GM21367 (cell line): ENCODE results near the gene USP28.
"Not testable (repeated sequence)": the region's sequence is repeated elsewhere in the genome, so short reads cannot be mapped to it uniquely, and the experiment has no call there.

Experiments
- ATAC-seq: cut with Tn5 transposase; IDR thresholded peaks from one replicate; pipeline ENCODE4 v1.9.1; 2021; ENCODE audit not compliant: unreplicated experiment

Gene USP28, protein sequence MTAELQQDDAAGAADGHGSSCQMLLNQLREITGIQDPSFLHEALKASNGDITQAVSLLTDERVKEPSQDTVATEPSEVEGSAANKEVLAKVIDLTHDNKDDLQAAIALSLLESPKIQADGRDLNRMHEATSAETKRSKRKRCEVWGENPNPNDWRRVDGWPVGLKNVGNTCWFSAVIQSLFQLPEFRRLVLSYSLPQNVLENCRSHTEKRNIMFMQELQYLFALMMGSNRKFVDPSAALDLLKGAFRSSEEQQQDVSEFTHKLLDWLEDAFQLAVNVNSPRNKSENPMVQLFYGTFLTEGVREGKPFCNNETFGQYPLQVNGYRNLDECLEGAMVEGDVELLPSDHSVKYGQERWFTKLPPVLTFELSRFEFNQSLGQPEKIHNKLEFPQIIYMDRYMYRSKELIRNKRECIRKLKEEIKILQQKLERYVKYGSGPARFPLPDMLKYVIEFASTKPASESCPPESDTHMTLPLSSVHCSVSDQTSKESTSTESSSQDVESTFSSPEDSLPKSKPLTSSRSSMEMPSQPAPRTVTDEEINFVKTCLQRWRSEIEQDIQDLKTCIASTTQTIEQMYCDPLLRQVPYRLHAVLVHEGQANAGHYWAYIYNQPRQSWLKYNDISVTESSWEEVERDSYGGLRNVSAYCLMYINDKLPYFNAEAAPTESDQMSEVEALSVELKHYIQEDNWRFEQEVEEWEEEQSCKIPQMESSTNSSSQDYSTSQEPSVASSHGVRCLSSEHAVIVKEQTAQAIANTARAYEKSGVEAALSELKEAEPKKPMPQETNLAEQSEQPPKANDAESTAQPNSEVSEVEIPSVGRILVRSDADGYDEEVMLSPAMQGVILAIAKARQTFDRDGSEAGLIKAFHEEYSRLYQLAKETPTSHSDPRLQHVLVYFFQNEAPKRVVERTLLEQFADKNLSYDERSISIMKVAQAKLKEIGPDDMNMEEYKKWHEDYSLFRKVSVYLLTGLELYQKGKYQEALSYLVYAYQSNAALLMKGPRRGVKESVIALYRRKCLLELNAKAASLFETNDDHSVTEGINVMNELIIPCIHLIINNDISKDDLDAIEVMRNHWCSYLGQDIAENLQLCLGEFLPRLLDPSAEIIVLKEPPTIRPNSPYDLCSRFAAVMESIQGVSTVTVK

DNA sequence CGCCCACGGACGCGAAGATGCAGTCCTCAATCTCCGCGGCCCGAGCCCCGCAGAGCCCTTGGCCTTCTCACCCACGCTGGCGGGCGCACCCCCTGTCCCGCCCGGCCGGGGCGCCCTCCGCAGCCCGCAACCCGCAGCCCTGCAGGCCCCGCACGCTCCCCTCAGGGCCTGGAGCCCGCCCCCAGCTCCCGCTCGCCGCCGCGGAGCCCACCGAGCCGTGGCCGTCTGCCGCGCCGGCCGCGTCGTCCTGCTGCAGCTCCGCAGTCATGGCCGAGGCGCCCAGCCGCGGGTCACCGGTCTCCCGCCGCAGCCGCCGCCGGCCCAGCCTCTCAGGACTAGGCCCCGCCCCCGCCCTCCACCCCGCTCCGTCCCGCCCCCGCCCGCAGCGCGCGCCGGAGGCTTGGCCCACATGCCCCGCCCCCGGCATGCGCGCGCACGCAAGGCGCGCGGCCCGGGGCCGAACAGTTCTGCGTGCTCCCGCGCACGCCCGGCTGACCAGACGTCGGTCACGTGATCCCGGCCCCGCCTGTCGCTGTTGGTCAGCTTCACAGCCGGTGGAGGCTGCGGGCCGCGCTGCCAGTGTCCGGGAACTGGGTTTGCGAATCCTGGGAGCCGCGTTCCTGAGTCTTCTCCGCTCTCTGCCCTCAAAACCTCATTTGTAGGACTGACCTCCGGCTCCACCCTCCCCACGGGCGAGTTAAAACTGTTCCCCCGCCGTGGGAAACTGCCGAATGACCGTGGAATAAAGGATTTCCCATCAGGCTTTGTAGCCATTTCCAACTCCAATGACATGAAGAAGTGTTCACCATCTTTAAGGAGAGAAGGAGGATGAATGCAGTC is at the start of gene USP28:
Gene USP28 (minus strand): TSS at position 339 of the 840 bp plus-strand sequence. CDS start 71 bp downstream, at position 268.
- peak; percentile 74 for ATAC-seq

GRCh38 chr11:113923572-113923971 is 48.2 kb upstream of the USP28 start:
- ATAC-seq = no peak

GRCh38 chr11:113911491-113911890 is 36.1 kb upstream of the USP28 start:
- ATAC-seq = not testable (repeated sequence)

DNA sequence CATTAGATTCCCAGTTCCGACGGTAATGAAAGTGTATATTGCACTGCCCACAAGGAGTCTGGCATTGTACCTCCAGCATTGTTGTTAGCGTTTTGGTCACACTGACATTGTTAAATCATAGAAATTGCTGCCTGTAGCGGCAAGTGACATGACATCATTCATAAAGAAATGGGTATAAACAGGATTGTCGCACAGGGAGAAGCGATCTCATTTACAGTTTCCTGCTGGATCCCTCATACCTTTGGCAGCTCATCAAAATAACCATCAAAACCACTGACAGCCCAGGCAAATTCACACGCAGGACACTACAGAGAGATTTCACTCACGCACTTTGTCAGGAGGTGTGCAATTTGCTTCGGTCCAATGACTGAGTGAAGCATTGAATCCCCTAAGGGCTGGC is 32.7 kb upstream of the USP28 start:
- ATAC-seq = no peak

DNA sequence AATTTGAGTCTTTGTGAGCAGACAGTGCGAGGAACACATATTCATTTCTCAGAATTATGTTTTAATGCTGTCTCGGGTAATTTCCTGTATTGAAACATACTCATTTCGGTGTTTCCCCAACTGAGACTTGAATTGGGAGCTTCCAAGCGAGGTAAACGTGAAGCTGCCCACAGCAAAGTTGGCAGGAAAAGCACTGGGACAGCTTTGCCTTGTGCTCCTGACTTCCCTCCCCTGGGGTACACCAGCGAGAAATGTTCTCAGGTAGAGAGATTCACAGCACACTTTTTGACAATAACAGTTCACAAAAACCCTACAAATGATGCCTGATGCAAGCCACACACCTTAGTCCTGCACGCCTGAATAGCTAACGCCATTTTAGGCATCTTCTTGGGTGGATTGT is 32.3 kb upstream of the USP28 start:
- ATAC-seq = no peak

- no peak for ATAC-seq
These were observed 31.8 kb upstream of the USP28 start for GRCh38 chr11:113907152-113907551.

DNA sequence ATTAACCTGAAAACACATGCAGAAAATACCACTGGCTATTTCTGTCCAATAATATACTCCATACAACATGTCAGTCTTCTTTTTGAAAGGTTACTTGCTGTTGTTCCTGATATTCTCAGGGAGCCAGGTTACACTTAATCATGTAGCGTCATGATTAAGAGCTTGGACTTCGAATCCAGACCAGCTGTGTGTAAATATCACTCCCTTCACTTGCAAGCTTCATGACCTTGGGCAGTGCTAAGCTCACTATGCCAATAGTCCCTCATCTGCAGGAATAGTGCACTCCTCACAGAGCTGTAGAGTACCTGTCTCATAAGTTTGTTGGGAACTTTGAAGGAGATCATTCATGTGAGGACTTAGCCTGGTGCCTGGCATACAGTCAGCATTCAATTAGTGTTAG is 31.1 kb upstream of the USP28 start:
- no peak for ATAC-seq

DNA sequence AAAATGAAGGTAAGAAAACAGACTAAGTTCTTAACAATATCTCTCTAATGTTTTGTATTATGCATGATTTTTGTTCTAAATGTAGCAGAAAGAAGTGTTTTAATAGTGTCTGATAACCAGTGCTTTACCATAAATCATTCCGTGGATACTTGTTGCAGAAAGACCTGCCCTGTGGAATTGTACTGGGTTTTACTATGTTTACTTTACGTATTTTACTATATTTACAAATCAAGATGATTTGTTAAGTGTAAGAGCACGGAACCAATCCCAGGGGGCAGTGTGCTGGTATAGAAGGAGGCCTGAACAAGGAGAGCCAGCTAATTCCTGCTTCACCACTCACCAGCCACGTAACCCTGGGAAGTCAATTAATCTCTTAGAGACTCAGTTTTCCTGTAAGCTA is 30.7 kb upstream of the USP28 start:
- ATAC-seq = no peak

DNA sequence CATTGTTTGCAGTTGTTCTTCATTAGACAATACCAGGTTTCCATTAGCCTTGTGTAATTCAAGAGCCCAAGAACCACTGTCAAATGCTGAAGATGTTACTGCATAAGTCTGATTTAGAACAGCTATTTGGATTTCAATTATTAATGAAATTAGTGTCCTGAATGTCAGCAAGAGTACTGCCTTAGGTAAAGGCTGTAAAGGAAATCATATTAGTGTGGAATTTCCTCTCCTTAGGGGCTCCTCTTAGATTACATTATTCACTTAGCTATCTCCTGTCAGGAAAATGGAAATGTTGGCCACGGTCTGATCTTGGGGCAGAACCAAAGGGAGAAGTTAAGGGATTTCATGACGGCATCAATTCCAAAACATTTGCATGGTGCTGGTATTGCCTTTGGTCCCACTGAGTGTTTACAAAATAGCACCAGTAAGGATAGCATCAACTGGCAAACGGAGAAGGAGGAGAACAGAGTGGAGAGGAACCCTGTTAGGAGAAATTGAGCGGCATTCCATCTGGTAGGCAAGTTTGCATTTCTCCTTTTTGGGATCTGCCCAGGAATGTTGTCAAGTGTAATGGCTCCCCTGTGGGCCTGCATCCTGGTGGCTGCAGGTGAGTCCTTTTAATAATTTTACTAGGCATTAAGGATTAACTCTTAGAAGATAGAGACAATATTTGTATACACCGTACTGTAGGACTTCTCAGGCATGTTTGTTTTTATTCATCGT is 29.2 kb upstream of the USP28 start, which contains the start of gene HTR3B:
Gene HTR3B (plus strand): TSS at position 418 of the 723 bp plus-strand sequence. CDS start 138 bp downstream, at position 556.
- ATAC-seq = no peak

GRCh38 chr11:113901141-113901540 is 25.8 kb upstream of the USP28 start:
- no peak for ATAC-seq

- ATAC-seq = no peak
These were observed 20.9 kb upstream of the USP28 start for GRCh38 chr11:113896156-113896879.

- no peak for ATAC-seq
These were observed 20.2 kb upstream of the USP28 start for GRCh38 chr11:113895367-113896155.

- ATAC-seq = no peak
These were observed 19.1 kb upstream of the USP28 start for GRCh38 chr11:113894421-113894996.

- no peak for ATAC-seq
These were observed 13.5 kb upstream of the USP28 start for GRCh38 chr11:113888848-113889247.

DNA sequence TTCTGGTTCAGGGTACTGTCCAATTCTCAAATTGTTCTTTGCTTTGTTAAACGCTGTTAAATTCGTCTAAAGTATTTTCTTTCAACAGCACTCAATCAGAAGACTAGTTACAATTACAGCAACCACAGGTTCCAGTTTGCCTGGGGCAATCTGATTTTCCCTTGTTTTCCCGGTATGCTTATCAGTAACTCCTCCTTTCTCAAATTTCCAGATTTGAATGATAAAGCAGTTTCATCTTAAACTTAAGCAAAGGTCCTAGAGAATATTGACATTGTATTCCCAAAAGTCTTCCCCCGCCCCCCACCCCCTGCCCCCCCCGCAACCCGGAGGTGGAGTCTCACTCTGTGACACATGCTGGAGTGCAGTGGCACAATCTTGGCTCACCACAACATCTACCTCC is 10.5 kb upstream of the USP28 start:
- no peak for ATAC-seq

- no peak for ATAC-seq
These were observed 9.0 kb upstream of the USP28 start for GRCh38 chr11:113884361-113884836.

- ATAC-seq = no peak
These were observed 6.5 kb upstream of the USP28 start for GRCh38 chr11:113881856-113882255.

DNA sequence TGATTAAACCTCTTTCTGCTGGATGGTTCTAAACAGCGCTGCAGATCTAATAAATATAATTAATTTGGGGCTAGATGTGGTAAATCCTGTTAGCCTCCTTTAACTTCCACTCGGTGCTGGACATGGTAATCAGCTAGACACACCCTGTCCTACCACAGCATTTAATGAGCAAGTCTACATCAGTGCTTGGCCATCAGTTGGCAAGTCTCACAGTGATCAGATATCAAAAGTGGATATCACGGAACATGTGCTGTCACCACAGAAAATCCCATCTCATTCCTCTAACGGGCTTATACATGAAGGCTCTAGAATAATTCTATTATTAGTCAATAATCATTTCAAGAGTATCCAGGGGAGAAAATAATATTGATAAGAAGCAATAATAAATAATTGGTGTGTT is 5.6 kb upstream of the USP28 start:
- ATAC-seq = no peak
